Mucosa of stomach (tissue), 1 donor: Measurements from ENCODE around the gene STPG4.

Source experiments
- H3K27me3 ChIP-seq: one replicate; pipeline ENCODE4 v1.7.0; 2013; ENCODE audit warnings: mild to moderate bottlenecking, low read length; ENCODE audit not compliant: control insufficient read depth, insufficient read depth
- H3K36me3 ChIP-seq: one replicate; pipeline ENCODE4 v1.7.0; 2013; ENCODE audit warnings: low read length; ENCODE audit not compliant: control insufficient read depth, insufficient read depth
- H3K4me1 ChIP-seq: one replicate; pipeline ENCODE4 v1.7.0; 2013; ENCODE audit warnings: mild to moderate bottlenecking, low read length; ENCODE audit not compliant: control insufficient read depth, insufficient read depth
- H3K4me3 ChIP-seq: one replicate; pipeline ENCODE4 v1.7.0; 2013; ENCODE audit warnings: low read length
- H3K9ac ChIP-seq: one replicate; pipeline ENCODE4 v1.7.0; 2013; ENCODE audit warnings: mild to moderate bottlenecking, low read length, moderate library complexity
- H3K9me3 ChIP-seq: one replicate; pipeline ENCODE4 v1.7.0; 2013; ENCODE audit warnings: mild to moderate bottlenecking, low read length, moderate library complexity; ENCODE audit not compliant: control insufficient read depth
- donor health status: Pancreatic carcinoma.

STPG4 gene

GRCh38 chr2:47095349-47096020, 59.6 kb downstream of the STPG4 start:
- Histone ChIP-seq H3K4me1 (peaks cover 3% of the 10 kb centered on the region), H3K27me3 (no peaks in the 10 kb centered on the region), H3K36me3 (no peaks in the 10 kb centered on the region), H3K4me3 (no peak overlapping the region), H3K9ac (no peak overlapping the region), H3K9me3 (no peaks in the 10 kb centered on the region)

GRCh38 chr2:47094511-47095142, 60.5 kb downstream of the STPG4 start:
- Histone ChIP-seq H3K4me3 (no peak overlapping the region), H3K9ac (no peak overlapping the region), H3K4me1 (peaks cover 5% of the 10 kb centered on the region)

GRCh38 chr2:47093626-47094025, 61.5 kb downstream of the STPG4 start:
- H3K27me3 ChIP-seq, result no peaks in the 10 kb centered on the region
- H3K9me3 ChIP-seq, result no peaks in the 10 kb centered on the region
- no peak overlapping the region for H3K4me3 ChIP-seq
- H3K36me3 ChIP-seq, result no peaks in the 10 kb centered on the region
- peaks cover 15% of the 10 kb centered on the region for H3K4me1 ChIP-seq
- no peak overlapping the region for H3K9ac ChIP-seq

More at GRCh38 chr2:47094511-47095142, 60.5 kb downstream of the STPG4 start:
- Histone ChIP-seq H3K27me3 (no peaks in the 10 kb centered on the region), H3K9me3 (no peaks in the 10 kb centered on the region), H3K36me3 (no peaks in the 10 kb centered on the region)

GRCh38 chr2:47092465-47092864, 62.6 kb downstream of the STPG4 start:
- Histone ChIP-seq H3K27me3 (no peaks in the 10 kb centered on the region), H3K4me1 (peaks cover 20% of the 10 kb centered on the region), H3K4me3 (no peak overlapping the region), H3K9ac (no peak overlapping the region), H3K36me3 (no peaks in the 10 kb centered on the region), H3K9me3 (no peaks in the 10 kb centered on the region)

GRCh38 chr2:47091118-47091517, 64.0 kb downstream of the STPG4 start:
- H3K4me1 ChIP-seq, result peaks cover 24% of the 10 kb centered on the region

GRCh38 chr2:47089083-47089464, 66.0 kb downstream of the STPG4 start:
- Histone ChIP-seq H3K36me3 (no peaks in the 10 kb centered on the region), H3K4me3 (no peak overlapping the region), H3K27me3 (no peaks in the 10 kb centered on the region), H3K9ac (no peak overlapping the region), H3K9me3 (no peaks in the 10 kb centered on the region), H3K4me1 (peaks cover 44% of the 10 kb centered on the region)

More at GRCh38 chr2:47091118-47091517, 64.0 kb downstream of the STPG4 start:
- H3K27me3 ChIP-seq, result no peaks in the 10 kb centered on the region
- no peaks in the 10 kb centered on the region for H3K36me3 ChIP-seq
- H3K9ac ChIP-seq, result no peak overlapping the region
- H3K9me3 ChIP-seq, result no peaks in the 10 kb centered on the region
- no peak overlapping the region for H3K4me3 ChIP-seq

GRCh38 chr2:47088371-47089082, 66.6 kb downstream of the STPG4 start:
- no peaks in the 10 kb centered on the region for H3K36me3 ChIP-seq
- H3K9ac ChIP-seq, result no peak overlapping the region
- no peaks in the 10 kb centered on the region for H3K9me3 ChIP-seq
- H3K4me1 ChIP-seq, result peaks cover 50% of the 10 kb centered on the region
- H3K27me3 ChIP-seq, result no peaks in the 10 kb centered on the region
- no peak overlapping the region for H3K4me3 ChIP-seq

- no peak overlapping the region for H3K4me3 ChIP-seq
- no peaks in the 10 kb centered on the region for H3K27me3 ChIP-seq
- no peak overlapping the region for H3K9ac ChIP-seq
- no peaks in the 10 kb centered on the region for H3K36me3 ChIP-seq
- no peaks in the 10 kb centered on the region for H3K9me3 ChIP-seq
- H3K4me1 ChIP-seq, result peaks cover 53% of the 10 kb centered on the region
Observed at GRCh38 chr2:47087051-47087450, 68.1 kb downstream of the STPG4 start.

- Histone ChIP-seq H3K36me3 (no peaks in the 10 kb centered on the region), H3K4me3 (no peak overlapping the region), H3K9me3 (no peaks in the 10 kb centered on the region), H3K27me3 (no peaks in the 10 kb centered on the region), H3K4me1 (peaks cover 53% of the 10 kb centered on the region), H3K9ac (no peak overlapping the region)
Observed at GRCh38 chr2:47086571-47086970, 68.5 kb downstream of the STPG4 start.

GRCh38 chr2:47086054-47086471, 69.0 kb downstream of the STPG4 start:
- Histone ChIP-seq H3K27me3 (no peaks in the 10 kb centered on the region), H3K4me3 (no peak overlapping the region), H3K36me3 (no peaks in the 10 kb centered on the region), H3K9ac (peak overlapping the region; percentile 42), H3K9me3 (no peaks in the 10 kb centered on the region), H3K4me1 (peaks cover 54% of the 10 kb centered on the region)

- Histone ChIP-seq H3K9ac (peak overlapping the region; percentile 26), H3K4me3 (no peak overlapping the region), H3K27me3 (no peaks in the 10 kb centered on the region), H3K9me3 (no peaks in the 10 kb centered on the region), H3K4me1 (peaks cover 62% of the 10 kb centered on the region), H3K36me3 (no peaks in the 10 kb centered on the region)
Observed at GRCh38 chr2:47083886-47084687, 71.0 kb downstream of the STPG4 start.
